Cardiac septum (tissue), 1 donor: Measurements from ENCODE around the gene FAM222B. TPM values are rescaled to one million over a fixed set of nuclear protein-coding genes. Genes with fewer than 3 reads are reported as not detected.

Experiments used
- DNase-seq: peaks from one replicate; pipeline ENCODE4 v3.0.0-alpha.2; 2020; ENCODE audit warnings: low spot score
- intact Hi-C: fragments of 100-400 bp; cut with DNase I; formaldehyde crosslinking; loops from one replicate; pipeline ENCODE4 v1.14.0; 2022
- total RNA-seq: library from RNA; stranded (reverse); fragmentation: NEBNext Ultra II Directional; extraction: Animal tissue kit (Norgen Biotek cat#: 25700); gene quantifications from one replicate; pipeline ENCODE4 v1.2.1, GENCODE V29; 2021
- donor health status: DM: no; HTN: no; CAD: no.

The FAM222B gene
- total RNA-seq, 1 donor from 2014 or later = 18.6 TPM

DNA sequence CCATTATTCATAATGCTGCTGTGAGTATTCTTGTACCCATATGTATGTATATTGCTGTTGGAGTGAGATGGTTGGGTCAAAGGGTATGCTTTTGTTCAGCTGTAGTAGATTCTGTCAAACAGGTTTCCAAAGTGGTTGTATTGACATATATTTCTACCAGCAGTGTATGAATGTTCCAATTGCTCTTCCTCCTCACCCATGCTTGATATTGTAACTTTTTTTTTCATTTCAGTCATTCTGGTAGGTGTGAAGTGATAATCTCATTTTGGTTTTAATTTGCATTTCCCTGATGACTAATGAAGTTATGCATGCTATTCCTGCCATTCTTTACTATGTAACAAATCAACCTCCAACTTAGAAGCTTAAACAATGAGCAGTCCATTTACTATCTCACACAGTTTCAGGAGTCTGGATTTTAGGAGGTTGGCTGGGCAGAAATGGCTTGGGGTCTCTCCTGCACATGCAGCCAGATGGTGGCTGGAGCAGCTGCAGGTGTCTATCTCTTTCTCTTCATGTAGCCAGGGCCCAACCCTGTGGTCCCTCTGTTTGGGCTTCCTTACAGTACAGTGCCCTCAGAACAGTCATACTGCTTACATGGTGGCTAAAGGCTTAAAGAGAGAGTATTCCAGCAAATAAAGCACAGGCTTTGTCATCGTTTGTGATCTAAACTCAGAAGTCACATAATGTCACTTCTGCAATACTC, 33.4 kb upstream of the FAM222B start:
- intact Hi-C loops = no loop called here
- DNase-seq = no peak

DNA sequence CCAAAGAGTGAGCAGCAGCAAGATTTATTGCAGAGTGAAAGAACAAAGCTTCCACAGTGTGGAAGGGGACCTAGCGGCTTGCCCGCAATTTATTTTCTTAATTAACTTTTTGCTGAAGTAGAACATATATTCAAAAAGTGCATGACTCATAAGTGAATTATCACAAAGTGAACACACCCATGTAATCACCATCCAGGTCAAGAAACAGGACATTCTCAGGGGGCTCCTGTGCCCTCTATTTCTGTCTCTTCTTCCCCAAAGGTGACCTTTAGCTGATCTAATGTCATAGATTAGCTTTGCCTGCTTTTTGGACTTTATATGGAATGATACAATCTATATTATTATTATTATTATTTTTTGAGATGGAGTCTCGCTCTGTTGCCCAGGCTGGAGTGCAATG, 32.2 kb upstream of the FAM222B start:
- DNase-seq = no peak

DNA sequence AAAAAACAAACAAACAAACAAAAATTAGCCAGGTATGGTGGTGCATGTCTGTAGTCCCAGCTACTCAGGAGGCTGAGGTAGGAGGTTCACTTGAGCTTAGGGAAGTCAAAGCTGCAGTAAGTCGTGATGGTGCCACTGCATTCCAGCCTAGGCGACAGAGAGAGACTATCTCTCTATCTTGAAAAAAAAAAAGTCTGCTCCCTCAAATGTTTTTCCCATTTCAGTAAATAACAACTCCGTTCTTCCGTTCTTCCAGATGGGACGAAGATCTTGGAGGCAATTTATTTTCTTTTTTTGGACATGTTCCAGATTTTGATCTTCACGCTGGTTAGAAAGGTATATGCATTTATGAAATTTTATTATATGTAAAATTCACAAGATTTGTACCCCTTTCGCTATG, 31.2 kb upstream of the FAM222B start:
- intact Hi-C loops = no loop called here

More for the DNA sequence above, 32.2 kb upstream of the FAM222B start:
- intact Hi-C loops = no loop called here

DNA sequence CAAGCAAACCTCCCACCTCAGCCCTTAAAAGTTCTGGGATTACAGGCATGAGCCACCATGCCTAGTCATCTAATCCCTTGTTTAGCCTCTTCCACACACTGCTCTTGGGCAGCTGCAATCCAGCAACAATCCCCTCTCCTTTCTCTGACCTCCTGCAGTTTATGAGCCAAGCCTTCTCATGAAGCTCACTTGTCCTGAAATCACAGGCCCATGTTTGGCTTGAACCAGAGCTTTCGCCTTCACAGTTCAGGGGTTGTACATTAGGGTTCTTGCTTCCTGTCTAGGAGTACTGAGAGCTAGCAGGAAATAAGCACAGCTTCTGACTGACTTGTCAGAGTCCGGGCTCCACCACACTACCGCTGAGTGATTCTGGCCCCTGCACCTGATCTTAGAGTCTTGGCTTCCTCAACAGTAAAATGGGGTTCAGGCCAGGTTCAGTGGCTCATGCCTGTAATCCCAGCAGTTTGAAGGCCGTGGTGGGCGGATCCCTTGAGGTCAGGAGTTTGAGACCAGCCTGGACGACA, 28.5 kb upstream of the FAM222B start:
- intact Hi-C loops = no loop called here
- DNase-seq = no peak

More for the DNA sequence above, 31.2 kb upstream of the FAM222B start:
- no peak for DNase-seq

DNA sequence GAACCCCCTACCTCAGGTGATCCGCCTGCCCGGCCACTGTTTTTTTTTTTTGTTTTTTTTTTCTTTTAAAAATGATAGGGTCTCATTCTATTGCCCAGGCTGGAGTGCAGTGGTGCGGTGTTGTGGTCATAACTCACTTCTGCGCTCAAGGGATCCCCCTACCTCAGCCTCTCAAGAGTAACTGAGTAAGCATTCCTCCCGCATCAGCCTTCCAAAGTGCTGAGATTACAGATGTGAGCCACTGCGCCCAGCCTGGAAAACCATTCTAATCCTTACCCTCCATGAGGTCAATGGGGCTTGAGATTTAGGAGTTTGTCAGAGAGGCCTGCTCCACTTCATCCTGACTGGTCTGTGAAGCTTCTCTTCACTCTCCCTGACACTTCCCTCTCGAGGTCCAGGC, 24.7 kb upstream of the FAM222B start:
- intact Hi-C loops = no loop called here
- no peak for DNase-seq

DNA sequence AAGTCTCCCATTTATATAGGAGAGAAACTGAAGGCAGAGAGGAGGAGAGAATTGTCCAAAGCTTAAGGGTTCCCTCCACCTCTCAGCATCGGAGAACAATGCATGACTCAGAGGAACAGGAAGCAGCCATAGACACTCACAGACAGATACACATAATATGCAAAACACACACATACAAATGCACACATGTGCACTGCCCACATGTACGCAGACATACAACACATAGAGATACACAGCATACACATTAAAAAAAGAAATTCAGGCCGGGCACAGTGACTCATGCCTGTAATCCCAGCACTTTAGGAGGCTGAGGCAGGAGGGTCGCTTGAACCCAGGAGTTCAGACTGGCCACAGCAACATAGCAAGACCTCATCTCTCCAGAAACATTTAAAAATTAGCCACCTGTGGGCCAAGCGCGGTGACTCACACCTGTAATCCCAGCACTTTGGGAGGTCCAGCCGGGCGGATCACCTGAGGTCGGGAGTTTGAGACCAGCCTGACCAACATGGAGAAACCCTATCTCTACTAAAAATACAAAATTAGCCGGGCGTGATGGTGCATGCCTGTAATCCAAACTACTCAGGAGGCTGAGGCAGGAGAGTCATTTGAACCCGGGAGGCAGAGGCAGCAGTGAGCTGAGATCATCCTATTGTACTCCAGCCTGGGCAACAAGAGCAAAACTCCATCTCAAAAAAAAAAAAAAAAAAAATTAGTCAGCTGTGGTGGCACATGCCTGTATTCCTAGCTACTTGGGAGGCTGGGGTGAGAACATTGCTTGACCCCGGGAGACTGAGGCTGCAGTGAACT, 23.6 kb upstream of the FAM222B start:
- intact Hi-C loops = no loop called here
- DNase-seq = no peak

DNA sequence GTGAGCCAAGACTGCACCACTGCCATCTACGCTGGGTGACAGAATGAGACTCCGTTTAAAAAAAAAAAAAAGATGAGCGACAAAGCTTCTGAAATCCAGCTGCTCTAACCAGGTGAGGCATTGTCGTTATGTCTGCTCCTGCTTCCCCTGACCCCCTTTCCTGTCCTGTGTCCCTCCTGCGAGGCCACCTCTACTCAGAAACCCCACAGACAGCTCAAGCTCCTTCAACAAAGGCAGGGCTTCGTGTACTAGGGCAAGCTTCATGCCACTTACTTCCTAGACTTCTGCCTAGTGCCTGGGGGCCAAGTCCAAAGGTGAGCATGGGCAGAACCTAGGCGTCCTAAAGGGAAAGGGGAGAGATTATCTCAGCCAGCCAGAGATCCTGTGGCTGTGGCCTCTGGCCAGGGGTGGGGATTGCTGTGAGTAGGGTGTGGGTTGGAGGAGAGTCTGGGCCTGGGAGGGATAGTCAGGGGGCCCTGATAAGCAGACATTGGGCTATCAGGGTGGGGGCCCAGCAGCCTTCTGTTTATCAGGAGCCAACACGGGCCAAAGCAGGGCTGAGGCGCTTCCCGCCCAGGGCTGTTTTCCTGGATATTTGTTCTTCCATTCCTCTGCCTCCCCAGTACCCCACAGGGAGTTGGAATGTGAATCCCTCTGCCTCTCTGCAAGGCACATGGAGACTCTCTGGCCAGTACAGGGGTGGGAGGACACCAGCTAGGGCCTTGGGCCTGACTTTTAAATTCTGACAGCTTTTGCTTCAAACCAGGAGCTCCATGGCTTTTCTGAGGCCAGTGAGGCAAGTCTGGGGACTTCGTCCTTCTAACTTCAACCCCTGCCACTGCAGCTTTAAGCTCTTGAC, 22.6 kb upstream of the FAM222B start:
- intact Hi-C loops = no loop called here
- DNase-seq = no peak

DNA sequence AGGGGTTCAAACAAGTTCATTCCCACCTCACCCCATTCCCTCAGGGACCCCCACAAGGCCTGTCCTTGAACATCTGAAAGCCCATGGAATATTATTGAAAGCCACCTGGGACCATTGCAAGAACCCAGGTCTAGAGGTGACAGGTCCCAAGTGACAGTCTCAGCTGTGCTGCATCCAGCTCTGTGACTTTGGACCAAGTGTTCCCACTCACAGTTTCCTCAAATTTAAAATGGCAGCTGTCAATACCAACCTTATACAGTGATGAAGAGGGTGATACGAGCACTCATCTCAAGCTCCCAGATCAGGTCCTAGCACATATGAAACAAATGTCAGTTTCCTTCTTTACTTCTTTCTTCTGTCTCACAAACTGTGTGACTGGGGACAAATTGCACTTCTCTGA, 21.4 kb upstream of the FAM222B start:
- intact Hi-C loops = no loop called here
- no peak for DNase-seq

DNA sequence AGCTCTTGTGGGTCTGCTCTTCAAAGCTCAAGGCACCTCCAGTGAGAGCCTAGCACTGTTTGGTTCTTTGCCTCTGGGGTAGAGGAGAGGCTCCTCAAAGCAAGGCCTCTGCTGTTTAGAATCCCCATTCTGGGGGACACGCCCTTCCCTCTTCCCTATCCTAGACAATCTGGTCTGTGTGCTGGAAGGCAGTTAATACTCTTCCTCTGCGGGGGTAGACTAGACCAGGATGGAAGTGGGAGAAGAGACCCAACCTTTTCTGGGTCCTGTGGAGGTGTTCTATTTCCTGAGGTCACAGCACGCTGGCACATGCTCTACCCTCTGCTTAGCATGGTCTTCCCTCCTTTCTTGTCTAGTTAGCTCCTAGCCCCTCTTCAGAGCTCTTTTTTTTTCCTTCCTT, 20.0 kb upstream of the FAM222B start:
- intact Hi-C loops = no loop called here
- DNase-seq = no peak

DNA sequence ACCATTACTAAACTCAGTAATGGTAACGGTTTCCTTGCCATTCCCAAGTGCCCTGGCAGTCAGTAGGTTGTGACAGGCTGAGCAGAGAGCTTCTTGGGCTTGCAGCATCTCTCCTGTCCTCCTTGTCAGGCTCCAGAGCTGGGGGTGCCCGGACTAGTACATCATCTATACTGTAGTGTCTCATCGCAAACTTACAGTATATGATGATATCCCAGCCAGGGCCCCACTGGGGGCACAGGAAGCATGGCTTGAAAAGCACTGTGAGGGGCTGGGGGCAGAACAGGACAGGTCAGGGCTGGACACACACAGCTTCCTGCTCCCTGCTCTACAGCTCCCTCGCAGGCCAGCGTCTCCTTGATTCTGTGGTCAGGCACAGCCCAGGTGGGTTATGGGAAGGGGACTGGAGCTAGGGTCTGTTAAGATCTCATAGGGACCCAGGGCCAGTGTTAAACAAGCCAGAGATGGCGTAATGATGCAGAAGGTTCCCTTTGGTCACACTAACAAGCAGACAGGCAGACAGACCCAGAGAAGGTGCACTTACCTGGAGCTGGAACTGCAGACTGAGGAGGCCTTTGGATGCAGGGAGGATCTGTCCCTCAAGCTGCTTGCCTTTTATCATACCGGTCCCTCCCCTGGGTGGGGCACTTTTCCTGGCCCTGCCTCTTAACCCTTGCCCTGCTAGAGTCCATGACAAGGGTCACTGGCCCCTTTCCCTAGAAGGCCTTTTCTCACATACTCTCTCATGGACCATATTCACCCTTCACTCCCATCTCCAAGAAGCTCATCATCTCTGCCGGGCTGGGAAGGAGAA, 19.0 kb upstream of the FAM222B start:
- intact Hi-C loops = no loop called here
- DNase-seq = no peak

DNA sequence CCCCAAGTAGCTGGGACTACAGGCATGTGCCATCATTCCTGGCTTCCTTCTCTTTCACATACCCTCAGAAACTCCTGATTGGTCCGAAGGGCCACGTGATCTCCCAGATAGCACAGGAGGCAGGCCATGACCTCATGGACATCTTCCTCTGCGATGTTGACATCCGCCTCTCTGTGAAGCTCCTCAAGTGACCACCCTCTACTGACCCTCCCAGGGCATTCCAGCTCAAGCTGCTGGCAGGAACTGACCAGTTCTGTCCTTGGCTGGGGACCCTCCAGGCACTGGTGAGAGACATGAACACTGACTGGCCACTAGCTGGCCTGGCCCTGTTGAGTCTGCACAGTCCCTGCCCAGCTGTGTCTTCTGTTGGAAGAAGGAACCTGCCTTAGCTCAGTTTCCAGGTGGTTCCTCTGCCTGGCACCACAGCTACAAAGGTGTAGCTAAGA, 17.8 kb upstream of the FAM222B start:
- intact Hi-C loops = no loop called here
- no peak for DNase-seq

DNA sequence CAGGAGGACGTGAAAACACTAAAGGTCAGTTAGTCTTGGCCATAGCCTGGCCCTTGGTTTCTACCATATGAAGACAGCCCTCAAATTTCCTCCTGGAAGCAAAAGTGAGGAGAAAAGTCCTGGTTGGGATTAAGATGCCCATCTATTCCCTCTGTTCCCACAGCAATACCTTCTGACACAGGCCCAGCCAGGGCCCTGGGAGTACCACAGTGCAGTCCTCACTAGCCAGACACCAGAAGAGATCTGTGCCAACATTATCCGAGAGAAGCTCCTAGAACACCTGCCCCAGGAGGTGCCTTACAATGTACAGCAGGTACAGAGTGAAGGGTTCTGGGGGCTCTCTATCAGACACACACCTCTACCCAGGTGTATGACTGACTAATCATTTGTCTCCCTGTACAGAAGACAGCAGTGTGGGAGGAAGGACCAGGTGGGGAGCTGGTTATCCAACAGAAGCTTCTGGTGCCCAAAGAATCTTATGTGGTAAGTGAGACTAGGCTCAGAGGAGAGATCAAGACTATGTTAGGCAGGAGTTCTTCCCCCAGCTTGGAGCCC, 16.3 kb upstream of the FAM222B start:
- intact Hi-C loops = no loop called here
- no peak for DNase-seq

DNA sequence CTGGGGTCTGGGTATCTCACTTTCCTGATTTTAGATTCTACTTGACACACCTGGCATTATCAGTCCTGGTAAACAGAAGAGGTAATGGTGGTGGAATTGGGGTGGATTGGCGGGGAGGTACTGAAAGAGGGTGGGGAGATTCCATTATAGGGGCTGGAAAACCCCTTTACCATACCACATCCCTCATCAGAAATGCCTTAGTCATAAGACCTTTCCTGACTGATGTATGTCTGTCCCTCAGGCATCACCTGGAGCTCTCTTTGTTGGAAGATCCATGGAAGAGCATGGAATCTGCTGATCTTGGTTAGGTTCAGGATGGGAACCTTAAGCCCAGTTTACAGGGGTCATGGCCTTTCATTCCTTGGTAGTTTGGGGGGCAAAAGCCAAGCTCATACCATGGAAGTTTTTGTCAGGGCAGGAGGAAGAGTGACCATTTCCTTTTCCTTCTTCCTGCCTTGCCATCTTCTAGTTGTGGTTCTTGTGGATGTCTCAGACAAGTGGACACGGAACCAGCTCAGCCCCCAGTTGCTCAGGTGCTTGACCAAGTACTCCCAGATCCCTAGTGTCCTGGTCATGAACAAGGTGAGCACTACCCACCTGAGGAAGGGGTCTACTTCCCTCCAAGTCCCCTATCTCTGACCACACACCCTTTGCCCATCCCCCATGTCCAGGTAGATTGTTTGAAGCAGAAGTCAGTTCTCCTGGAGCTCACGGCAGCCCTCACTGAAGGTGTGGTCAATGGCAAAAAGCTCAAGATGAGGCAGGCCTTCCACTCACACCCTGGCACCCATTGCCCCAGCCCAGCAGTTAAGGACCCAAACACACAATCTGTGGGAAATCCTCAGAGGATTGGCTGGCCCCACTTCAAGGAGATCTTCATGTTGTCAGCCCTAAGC, 15.6 kb upstream of the FAM222B start:
- intact Hi-C loops = no loop called here
- DNase-seq = no peak

DNA sequence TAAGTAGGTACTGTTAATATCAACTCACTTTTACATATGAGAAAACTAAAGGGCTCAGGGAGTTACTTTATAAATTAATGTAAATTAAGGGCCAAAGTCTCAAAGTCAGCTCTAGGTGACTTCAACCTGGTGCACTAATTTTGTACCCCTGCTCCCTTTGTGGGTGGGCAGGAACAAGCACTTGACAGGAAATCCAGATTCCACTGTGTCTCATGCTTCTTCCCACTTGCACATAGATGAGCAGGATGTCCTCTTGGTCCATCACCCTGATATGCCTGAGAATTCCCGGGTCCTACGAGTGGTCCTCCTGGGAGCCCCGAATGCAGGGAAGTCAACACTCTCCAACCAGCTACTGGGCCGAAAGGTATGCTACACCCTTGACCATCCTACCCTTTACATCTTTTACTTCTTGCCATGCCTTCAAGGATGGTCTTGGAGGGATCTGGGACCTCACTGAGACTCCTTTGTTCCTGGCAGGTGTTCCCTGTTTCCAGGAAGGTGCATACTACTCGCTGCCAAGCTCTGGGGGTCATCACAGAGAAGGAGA, 13.5 kb upstream of the FAM222B start:
- intact Hi-C loops = no loop called here
- DNase-seq = no peak

DNA sequence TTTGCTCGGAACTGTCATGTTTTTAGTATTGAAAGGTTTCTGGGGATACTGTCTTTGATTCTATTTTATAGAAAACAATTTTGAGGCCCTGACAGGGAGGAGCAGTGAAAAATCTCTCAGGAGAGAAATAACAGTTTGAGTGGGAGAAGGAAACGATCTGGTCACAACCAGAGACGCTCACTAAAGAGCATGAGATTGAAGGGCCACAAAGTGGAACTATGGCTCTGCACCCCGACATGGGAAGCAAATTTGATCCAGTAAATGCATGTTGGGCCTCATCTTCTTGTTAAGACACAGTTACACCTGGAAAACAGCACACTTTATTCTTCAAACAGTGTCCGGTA, 12.7 kb upstream of the FAM222B start:
- intact Hi-C loops = no loop called here
- peak; percentile 22 for DNase-seq

DNA sequence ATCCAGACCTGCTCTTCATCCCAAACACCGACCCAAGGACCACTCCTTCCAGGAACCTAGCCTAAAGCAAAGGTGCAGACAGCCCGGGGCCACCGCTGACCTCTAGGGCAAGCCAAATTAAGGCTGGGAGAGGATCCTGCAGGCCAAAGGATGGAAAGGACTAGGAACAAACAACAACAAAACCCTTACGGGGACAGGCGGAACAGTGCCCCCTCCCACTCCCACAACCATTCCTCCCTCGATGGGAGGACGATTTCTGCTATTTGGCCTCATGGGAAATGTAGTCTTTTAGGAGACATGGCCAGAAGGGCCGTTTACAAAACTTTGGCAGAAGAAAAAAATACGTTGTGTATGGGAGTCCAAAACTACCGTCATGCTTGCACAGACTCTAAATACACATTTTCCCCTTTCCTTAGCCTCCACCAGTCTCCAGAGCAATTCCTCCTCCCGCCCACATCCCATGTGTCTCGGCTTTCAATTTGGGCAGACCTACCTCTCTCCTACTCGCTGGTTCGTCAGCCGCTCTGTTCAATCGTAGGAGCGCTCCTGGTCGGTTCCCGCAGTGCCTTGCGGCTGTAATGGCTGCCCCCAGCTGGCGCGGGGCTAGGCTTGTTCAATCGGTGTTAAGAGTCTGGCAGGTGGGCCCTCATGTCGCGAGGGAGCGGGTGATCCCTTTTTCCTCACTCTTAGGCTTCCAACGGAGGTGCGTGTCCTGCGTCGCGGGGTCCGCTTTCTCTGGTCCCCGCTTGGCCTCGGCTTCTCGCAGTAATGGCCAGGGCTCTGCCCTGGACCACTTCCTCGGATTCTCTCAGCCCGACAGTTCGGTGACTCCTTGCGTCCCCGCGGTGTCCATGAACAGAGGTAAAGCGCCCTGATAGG, 12.1 kb upstream of the FAM222B start, which contains the start of gene ERAL1:
ERAL1 (plus strand) TSS at position 560 of the 879 bp plus-strand sequence; CDS start at position 579, 19 bp downstream.
- intact Hi-C loops = no loop called here
- peak; percentile 94 for DNase-seq

DNA sequence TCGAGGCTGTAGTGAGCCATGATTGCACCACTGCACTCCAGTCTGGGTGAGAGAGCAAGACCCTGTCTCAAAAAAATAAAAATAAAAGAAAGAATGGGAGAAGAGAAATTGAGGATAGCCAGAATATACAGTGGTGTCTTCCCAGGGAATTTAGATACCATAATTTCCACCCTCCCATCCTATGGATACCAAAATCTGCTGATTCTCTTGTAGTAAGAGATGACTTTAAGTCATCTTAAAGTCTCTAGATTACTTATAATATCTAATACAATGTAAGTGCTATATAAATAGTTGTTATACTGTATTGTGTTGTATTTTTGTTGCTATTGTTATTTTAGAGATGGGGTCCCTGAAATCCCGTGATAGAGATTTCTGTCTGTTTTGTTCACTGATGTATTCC, 10.7 kb upstream of the FAM222B start:
- intact Hi-C loops = no loop called here
- DNase-seq = no peak
